CD4-positive, alpha-beta T cell (primary cell): ENCODE data around the gene AP1M1. TPM values are rescaled to one million over a fixed set of nuclear protein-coding genes. Genes with fewer than 3 reads are reported as not detected.
A peak's percentile ranks its signal among the peaks of the same experiment; 100 is the strongest.

Experiments
- ATAC-seq: fragments of 200-7000 bp; cut with Tn5 transposase; one replicate; pipeline ENCODE4 v1.10.0; 2022; ENCODE audit warnings: mild to moderate bottlenecking; ENCODE audit not compliant: poor library complexity
- CTCF ChIA-PET: fragments of 350-600 bp; sonication (Branson Sonifier 250); formaldehyde crosslinking; loops from one replicate; lab custom pipeline; 2021; ENCODE audit warnings: antibody characterized with exemption, inconsistent platforms; lab: Charles Lee
- POLR2A ChIA-PET: fragments of 350-600 bp; sonication (Branson Sonifier 250); formaldehyde crosslinking; loops from one replicate; lab custom pipeline; 2021; ENCODE audit warnings: antibody characterized with exemption, inconsistent platforms; lab: Charles Lee
- DNase-seq, 14 experiments: peaks; one replicate each; pipeline ENCODE4 v3.0.0-alpha.2; 2013 to 2020; ENCODE audit warnings: mixed read lengths in 2 of 14
- H3K27ac ChIP-seq, 2 donors: one replicate each; pipeline versions ENCODE4 v1.5.1 to v1.7.0; 2013; ENCODE audit warnings: low read length in 2 of 2, low read depth in 1 of 2, mild to moderate bottlenecking in 1 of 2
- H3K27me3 ChIP-seq, 2 experiments: 1 replicate in 1 of 2; 2 replicates in 1 of 2; pipeline versions ENCODE4 v1.6.1 to v1.7.0; 2013; ENCODE audit warnings: low read length in 2 of 2, control low read depth in 1 of 2, mild to moderate bottlenecking in 1 of 2, moderate library complexity in 1 of 2; ENCODE audit not compliant: insufficient read depth in 2 of 2, control insufficient read depth in 1 of 2
- H3K36me3 ChIP-seq: one replicate; pipeline ENCODE4 v1.6.1; 2013; ENCODE audit warnings: low read length, control low read depth; ENCODE audit not compliant: insufficient read depth
- H3K4me1 ChIP-seq: one replicate; pipeline ENCODE4 v1.6.1; 2013; ENCODE audit warnings: low read length, control low read depth; ENCODE audit not compliant: insufficient read depth
- H3K4me3 ChIP-seq: one replicate; pipeline ENCODE4 v1.5.1; 2013; ENCODE audit warnings: mild to moderate bottlenecking, low read length, moderate library complexity
- H3K9me3 ChIP-seq, 2 experiments: 1 replicate in 1 of 2; 2 replicates in 1 of 2; pipeline versions ENCODE4 v1.6.1 to v1.7.0; 2013; ENCODE audit warnings: low read length in 2 of 2, mild to moderate bottlenecking in 2 of 2, control low read depth in 1 of 2, moderate library complexity in 1 of 2; ENCODE audit not compliant: control insufficient read depth in 1 of 2, insufficient read depth in 1 of 2
- H3K27ac Mint-ChIP-seq: one replicate; pipeline ENCODE4 v1.8.0; 2020; ENCODE audit warnings: mixed read lengths
- H3K27me3 Mint-ChIP-seq: one replicate; pipeline ENCODE4 v1.8.0; 2021; ENCODE audit warnings: mixed read lengths
- H3K36me3 Mint-ChIP-seq: one replicate; pipeline ENCODE4 v1.8.0; 2021; ENCODE audit warnings: low read depth, mixed read lengths
- H3K4me1 Mint-ChIP-seq: one replicate; pipeline ENCODE4 v1.8.0; 2021; ENCODE audit warnings: low read depth, mixed read lengths
- H3K4me3 Mint-ChIP-seq: one replicate; pipeline ENCODE4 v1.8.0; 2020; ENCODE audit warnings: mild to moderate bottlenecking, mixed read lengths
- H3K9me3 Mint-ChIP-seq: one replicate; pipeline ENCODE4 v1.8.0; 2020; ENCODE audit warnings: mixed read lengths
- intact Hi-C, 2 experiments: fragments of 100-400 bp; cut with DNase I in 1 of 2; cut with micrococcal nuclease in 1 of 2; formaldehyde crosslinking; loops; one replicate each; pipeline versions ENCODE4 v1.15.1 to v1.9.0; 2023 to 2025; cut with DNase I, micrococcal nuclease
- total RNA-seq, 174 experiments: library from RNA in 2 of 174; stranded (reverse) in 2 of 174; gene quantifications; one replicate each; pipeline ENCODE4 v1.2.3 and lab custom pipeline; 2021 to 2026
- TF ChIP-seq, protein P1 (sequence below): fragments of 200-600 bp; IDR thresholded peaks from one replicate; pipeline ENCODE4 v1.8.0; 2022; ENCODE audit warnings: antibody characterized with exemption, mild to moderate bottlenecking

AP1M1 gene
- total RNA-seq, 2 experiments from 2014 or later: 52.1 to 58.3 TPM

DNA sequence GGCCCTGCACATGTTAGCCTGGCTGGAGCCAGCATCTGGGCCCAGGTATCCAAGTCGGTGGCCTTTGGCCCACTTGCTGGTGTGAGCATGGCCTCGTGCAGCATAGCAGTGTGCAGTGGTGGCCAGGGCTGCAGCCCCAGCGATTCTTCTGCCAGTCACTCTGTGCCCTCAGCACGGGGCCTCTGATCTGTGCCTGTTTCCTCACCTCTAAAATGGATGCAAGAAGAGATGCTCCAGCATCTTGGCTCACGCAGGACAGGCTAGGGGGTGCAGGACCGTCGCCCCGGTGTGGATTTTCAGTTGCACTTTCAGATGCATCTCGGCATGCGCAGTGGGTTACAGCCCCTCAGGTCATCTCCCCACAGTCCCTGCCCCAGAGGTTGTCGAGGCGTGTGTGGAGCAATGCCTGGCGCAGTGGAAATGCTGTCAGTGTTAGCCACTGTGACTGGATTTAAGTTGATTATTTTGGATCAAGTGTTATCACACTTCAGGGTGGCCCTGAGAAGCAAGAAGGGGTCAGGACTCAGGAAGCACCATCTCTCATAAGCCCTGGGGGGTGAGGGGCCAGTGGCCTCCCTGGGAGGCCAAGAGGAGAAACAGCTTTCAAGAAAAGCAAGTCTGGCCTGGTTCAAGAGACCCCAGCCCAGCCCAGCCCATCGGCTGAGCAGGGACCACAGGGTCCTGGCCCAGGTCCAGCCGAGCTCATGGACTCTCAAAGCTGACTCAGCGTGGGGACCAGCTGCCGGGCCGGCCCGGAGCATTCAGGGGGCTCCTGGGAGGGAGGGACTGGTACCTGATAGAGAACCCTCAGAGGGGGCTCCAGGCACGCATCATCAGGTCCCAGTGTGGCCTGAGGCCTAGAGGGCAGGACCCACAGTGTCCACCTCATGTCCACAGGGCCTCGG is 27.8 kb downstream of the AP1M1 start:
- H3K27ac Mint-ChIP-seq: no peak overlapping the region
- no peaks in the 10 kb centered on the region for H3K27me3 Mint-ChIP-seq
- Histone ChIP-seq H3K4me1 (peaks cover 3% of the 10 kb centered on the region), H3K9me3 (peaks cover 21% of the 10 kb centered on the region in 2 experiments), H3K4me3 (no peak overlapping the region), H3K36me3 (peaks cover 94% of the 10 kb centered on the region), H3K27ac (no peak overlapping the region), H3K27me3 (no peaks in the 10 kb centered on the region)
- peaks cover 77% of the 10 kb centered on the region for H3K36me3 Mint-ChIP-seq
- DNase-seq (peak in 2 of 14 experiments; percentile 11 to 16), ATAC-seq (no peak)
- ChIA-PET POLR2A (no interaction called here), CTCF (no interaction called here)
- H3K9me3 Mint-ChIP-seq: peaks cover 4% of the 10 kb centered on the region
- H3K4me3 Mint-ChIP-seq: no peak overlapping the region
- intact Hi-C loops: no loop called here
- H3K4me1 Mint-ChIP-seq: no peaks in the 10 kb centered on the region
- TF ChIP-seq, protein P1, sequence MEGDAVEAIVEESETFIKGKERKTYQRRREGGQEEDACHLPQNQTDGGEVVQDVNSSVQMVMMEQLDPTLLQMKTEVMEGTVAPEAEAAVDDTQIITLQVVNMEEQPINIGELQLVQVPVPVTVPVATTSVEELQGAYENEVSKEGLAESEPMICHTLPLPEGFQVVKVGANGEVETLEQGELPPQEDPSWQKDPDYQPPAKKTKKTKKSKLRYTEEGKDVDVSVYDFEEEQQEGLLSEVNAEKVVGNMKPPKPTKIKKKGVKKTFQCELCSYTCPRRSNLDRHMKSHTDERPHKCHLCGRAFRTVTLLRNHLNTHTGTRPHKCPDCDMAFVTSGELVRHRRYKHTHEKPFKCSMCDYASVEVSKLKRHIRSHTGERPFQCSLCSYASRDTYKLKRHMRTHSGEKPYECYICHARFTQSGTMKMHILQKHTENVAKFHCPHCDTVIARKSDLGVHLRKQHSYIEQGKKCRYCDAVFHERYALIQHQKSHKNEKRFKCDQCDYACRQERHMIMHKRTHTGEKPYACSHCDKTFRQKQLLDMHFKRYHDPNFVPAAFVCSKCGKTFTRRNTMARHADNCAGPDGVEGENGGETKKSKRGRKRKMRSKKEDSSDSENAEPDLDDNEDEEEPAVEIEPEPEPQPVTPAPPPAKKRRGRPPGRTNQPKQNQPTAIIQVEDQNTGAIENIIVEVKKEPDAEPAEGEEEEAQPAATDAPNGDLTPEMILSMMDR: no peak

DNA sequence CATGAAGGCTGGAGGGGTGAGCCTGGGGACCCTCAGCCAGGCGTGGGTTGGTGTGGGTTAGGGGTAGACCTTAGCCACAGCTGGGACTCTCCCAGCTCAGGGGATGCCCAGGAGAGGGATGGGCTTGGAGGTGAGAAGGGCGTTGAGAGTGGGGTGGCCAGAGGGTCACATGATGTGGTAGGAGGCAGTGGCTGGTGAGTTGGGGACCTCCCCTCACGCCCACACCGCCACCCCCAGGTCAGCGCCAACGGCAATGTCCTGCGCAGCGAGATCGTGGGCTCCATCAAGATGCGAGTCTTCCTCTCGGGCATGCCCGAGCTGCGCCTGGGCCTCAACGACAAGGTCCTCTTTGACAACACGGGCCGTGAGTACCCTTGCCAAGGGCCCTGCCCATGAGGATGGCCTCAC is 28.5 kb downstream of the AP1M1 start:
- H3K27ac Mint-ChIP-seq: no peak overlapping the region
- H3K27me3 ChIP-seq: no peaks in the 10 kb centered on the region
- no peaks in the 10 kb centered on the region for H3K9me3 Mint-ChIP-seq
- ChIA-PET POLR2A (no interaction called here), CTCF (no interaction called here)
- no peaks in the 10 kb centered on the region for H3K4me1 Mint-ChIP-seq
- ATAC-seq (no peak), DNase-seq (peak in 1 of 14 experiments; percentile 19)
- no peaks in the 10 kb centered on the region for H3K27me3 Mint-ChIP-seq
- H3K4me1 ChIP-seq: peaks cover 3% of the 10 kb centered on the region
- H3K4me3 ChIP-seq: no peak overlapping the region
- no peak overlapping the region for H3K27ac ChIP-seq
- peaks cover 88% of the 10 kb centered on the region for H3K36me3 ChIP-seq
- intact Hi-C loops: no loop called here
- peaks cover 74% of the 10 kb centered on the region for H3K36me3 Mint-ChIP-seq
- H3K9me3 ChIP-seq: peaks cover 14% of the 10 kb centered on the region in 2 experiments
- H3K4me3 Mint-ChIP-seq: no peak overlapping the region
- TF ChIP-seq, protein P1: no peak

DNA sequence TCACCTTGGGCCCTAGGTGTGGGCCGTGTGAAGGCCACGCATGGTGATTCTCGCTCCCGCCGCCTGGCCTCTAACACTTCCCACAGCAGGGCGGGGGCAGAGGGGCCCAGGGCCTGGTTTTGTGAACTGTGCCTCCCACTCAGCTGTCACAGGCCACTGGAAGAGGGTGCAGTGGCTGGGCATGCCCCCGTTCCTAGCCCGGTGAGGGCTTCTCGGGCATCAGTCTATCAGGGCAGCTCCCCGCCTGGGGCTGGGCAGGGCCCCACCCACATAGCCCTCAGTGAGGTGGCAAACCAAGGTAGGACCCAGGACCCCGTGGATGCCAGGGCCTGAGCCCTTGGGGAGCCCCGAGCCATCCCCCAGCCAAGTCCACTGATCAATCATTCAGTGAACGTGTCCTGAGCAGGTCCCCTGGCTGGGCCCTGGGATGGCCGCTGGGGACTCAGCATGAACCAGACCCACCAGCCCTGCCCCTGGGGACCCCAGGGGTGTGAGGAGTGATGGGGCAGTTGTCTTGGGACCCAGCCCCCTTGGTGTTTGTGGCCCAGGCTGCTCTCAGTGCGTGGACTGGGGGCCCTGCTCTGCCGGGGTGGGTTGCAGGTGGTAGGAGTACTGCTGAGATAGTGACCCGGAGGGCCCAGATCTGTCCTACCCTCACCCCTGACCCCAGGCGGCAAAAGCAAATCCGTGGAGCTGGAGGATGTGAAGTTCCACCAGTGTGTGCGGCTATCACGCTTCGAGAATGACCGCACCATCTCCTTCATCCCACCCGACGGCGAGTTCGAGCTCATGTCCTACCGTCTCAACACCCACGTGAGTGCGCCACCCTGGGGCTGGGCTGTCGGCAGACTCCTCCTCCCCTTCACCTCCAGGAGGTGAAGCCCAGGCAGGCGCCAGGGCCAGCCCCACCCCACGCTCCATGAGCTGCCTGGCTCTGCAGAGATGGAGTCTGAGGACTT is 29.4 kb downstream of the AP1M1 start:
- TF ChIP-seq, protein P1: no peak
- ChIA-PET POLR2A (no interaction called here), CTCF (no interaction called here)
- H3K27ac Mint-ChIP-seq: no peak overlapping the region
- no peak for ATAC-seq
- intact Hi-C loops: no loop called here
- Histone ChIP-seq H3K9me3 (peaks cover 7% of the 10 kb centered on the region in 2 experiments), H3K4me1 (peaks cover 3% of the 10 kb centered on the region), H3K27me3 (no peaks in the 10 kb centered on the region), H3K36me3 (peaks cover 85% of the 10 kb centered on the region), H3K4me3 (no peak overlapping the region), H3K27ac (peak overlapping the region in 1 of 2 donors; percentile 18)
- peaks cover 71% of the 10 kb centered on the region for H3K36me3 Mint-ChIP-seq
- no peaks in the 10 kb centered on the region for H3K4me1 Mint-ChIP-seq
- H3K27me3 Mint-ChIP-seq: no peaks in the 10 kb centered on the region
- peak in 2 of 14 experiments; percentile 21 to 25 for DNase-seq
- no peaks in the 10 kb centered on the region for H3K9me3 Mint-ChIP-seq
- H3K4me3 Mint-ChIP-seq: no peak overlapping the region
